Right cardiac atrium (tissue), 5 donors: ENCODE measurements around the gene TRIM15. TPM values are rescaled to one million over a fixed set of nuclear protein-coding genes. Genes with fewer than 3 reads are reported as not detected.

Experiments
- ATAC-seq, 2 donors: fragments of 200-7000 bp; cut with Tn5 transposase; one replicate each; pipeline versions ENCODE4 v1.8.0 to v1.9.1; 2020; ENCODE audit warnings: moderate library complexity in 2 of 2, mild to moderate bottlenecking in 1 of 2
- DNase-seq, 3 donors: peaks; one replicate each; pipeline ENCODE4 v3.0.0-alpha.2; 2020
- H3K27ac ChIP-seq: one replicate; pipeline ENCODE4 v1.5.1; 2013; ENCODE audit warnings: mild to moderate bottlenecking, low read length, control low read depth, moderate library complexity
- H3K27me3 ChIP-seq: one replicate; pipeline ENCODE4 v1.6.1; 2013; ENCODE audit not compliant: control insufficient read depth, insufficient read depth
- H3K4me1 ChIP-seq: one replicate; pipeline ENCODE4 v1.6.1; 2013; ENCODE audit warnings: low read length; ENCODE audit not compliant: control insufficient read depth, insufficient read depth
- H3K4me3 ChIP-seq: one replicate; pipeline ENCODE4 v1.5.1; 2013; ENCODE audit warnings: low read length, control low read depth
- H3K9me3 ChIP-seq: one replicate; pipeline ENCODE4 v1.6.1; 2013; ENCODE audit warnings: low read length; ENCODE audit not compliant: control insufficient read depth
- whole genome bisulfite sequencing: extraction: QIAGEN DNeasy Blood & Tissue Kit; methylation state at CpG from one replicate; pipeline ENCODE4 v1.1.7; 2013; 5-methylcytosine and 5-hydroxymethylcytosine counted together
- intact Hi-C, 4 donors: fragments of 100-400 bp; cut with DNase I; formaldehyde crosslinking; loops; one replicate each; pipeline versions ENCODE4 v1.11.0 to v1.14.0; 2022 to 2023
- polyA plus RNA-seq: library from polyadenylated mRNA; stranded (reverse); fragments of 200-250 nt; gene quantifications from one replicate; pipeline ENCODE4 v1.2.3, GENCODE V29; 2013
- total RNA-seq, 4 donors: library from RNA; stranded (reverse); fragmentation: NEBNext Ultra II Directional; extraction: Animal tissue kit (Norgen Biotek cat#: 25700); gene quantifications; one replicate each; pipeline ENCODE4 v1.2.1, GENCODE V29; 2021
- donor health status: healthy with polysubstance abuse.
- donor health status: DM: no; HTN: yes; CAD: no.
- donor health status: DM: no; HTN: no; CAD: no.
- donor health status: DM: no; HTN: yes; CAD: no; lungs with severe emphysema.
- donor health status: DM: yes; HTN: yes; CAD: no.

The TRIM15 gene
- total and polyA plus RNA-seq, 5 donors: not detected

GRCh38 chr6:30167101-30167500, 3.8 kb downstream of the TRIM15 start:
- no peaks in the 10 kb centered on the region for H3K4me1 ChIP-seq
- ATAC-seq: no peak
- H3K4me3 ChIP-seq: no peak overlapping the region
- H3K9me3 ChIP-seq: no peaks in the 10 kb centered on the region
- no peaks in the 10 kb centered on the region for H3K27me3 ChIP-seq
- H3K27ac ChIP-seq: no peak overlapping the region
- DNase-seq: no peak
- 57% methylated on average over 6 of the region's 6 CpGs for WGBS
- intact Hi-C loops: no loop called here

- intact Hi-C loops: no loop called here
- 43% methylated on average over 1 of the region's 1 CpG for WGBS
These were observed 5.4 kb downstream of the TRIM15 start for GRCh38 chr6:30168741-30169140.

GRCh38 chr6:30169658-30170614, 6.6 kb downstream of the TRIM15 start:
- no peaks in the 10 kb centered on the region for H3K4me1 ChIP-seq
- intact Hi-C loops: no loop called here
- peak; percentile 72 to 79 for ATAC-seq
- no peaks in the 10 kb centered on the region for H3K27me3 ChIP-seq
- no peak for DNase-seq
- WGBS: 25% methylated on average over 7 of the region's 7 CpGs
- no peaks in the 10 kb centered on the region for H3K9me3 ChIP-seq
- H3K27ac ChIP-seq: no peak overlapping the region
- no peak overlapping the region for H3K4me3 ChIP-seq

More at GRCh38 chr6:30168741-30169140, 5.4 kb downstream of the TRIM15 start:
- no peaks in the 10 kb centered on the region for H3K4me1 ChIP-seq
- H3K27ac ChIP-seq: no peak overlapping the region
- no peaks in the 10 kb centered on the region for H3K27me3 ChIP-seq
- ATAC-seq (no peak), DNase-seq (no peak)
- H3K9me3 ChIP-seq: no peaks in the 10 kb centered on the region
- H3K4me3 ChIP-seq: no peak overlapping the region

DNA sequence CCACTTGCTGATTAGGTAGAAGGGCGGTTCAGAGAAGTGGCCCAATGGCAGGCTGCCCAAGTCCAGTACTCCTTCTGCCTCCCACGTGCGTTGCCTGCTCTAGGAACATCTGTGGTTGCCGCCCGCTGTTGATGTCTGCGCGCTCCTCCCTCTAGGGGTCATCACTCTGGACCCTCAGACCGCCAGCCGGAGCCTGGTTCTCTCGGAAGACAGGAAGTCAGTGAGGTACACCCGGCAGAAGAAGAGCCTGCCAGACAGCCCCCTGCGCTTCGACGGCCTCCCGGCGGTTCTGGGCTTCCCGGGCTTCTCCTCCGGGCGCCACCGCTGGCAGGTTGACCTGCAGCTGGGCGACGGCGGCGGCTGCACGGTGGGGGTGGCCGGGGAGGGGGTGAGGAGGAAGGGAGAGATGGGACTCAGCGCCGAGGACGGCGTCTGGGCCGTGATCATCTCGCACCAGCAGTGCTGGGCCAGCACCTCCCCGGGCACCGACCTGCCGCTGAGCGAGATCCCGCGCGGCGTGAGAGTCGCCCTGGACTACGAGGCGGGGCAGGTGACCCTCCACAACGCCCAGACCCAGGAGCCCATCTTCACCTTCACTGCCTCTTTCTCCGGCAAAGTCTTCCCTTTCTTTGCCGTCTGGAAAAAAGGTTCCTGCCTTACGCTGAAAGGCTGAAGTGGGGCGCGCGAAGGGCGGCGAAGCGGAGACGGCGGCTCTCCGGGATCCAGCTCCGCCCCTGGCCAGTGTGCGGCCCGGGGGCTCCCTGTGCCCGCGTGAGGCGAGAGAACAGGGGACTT, 8.5 kb downstream of the TRIM15 start:
- Histone ChIP-seq H3K4me1 (no peaks in the 10 kb centered on the region), H3K27ac (no peak overlapping the region), H3K4me3 (no peak overlapping the region), H3K27me3 (no peaks in the 10 kb centered on the region), H3K9me3 (no peaks in the 10 kb centered on the region)
- WGBS: 4% methylated on average over 62 of the region's 62 CpGs
- ATAC-seq: peak; percentile 41 to 56
- intact Hi-C loops: no loop called here
- DNase-seq: no peak

- no peaks in the 10 kb centered on the region for H3K27me3 ChIP-seq
- no peak for DNase-seq
- no peak for ATAC-seq
- H3K4me3 ChIP-seq: no peak overlapping the region
- H3K27ac ChIP-seq: no peak overlapping the region
- no peaks in the 10 kb centered on the region for H3K9me3 ChIP-seq
- 86% methylated on average over 4 of the region's 4 CpGs for WGBS
- intact Hi-C loops: no loop called here
- H3K4me1 ChIP-seq: no peaks in the 10 kb centered on the region
These were observed 9.3 kb downstream of the TRIM15 start for GRCh38 chr6:30172681-30173080.

GRCh38 chr6:30175765-30176164, 12.4 kb downstream of the TRIM15 start:
- ATAC-seq: no peak
- Histone ChIP-seq H3K4me3 (no peak overlapping the region), H3K4me1 (no peaks in the 10 kb centered on the region), H3K27ac (no peak overlapping the region), H3K9me3 (no peaks in the 10 kb centered on the region), H3K27me3 (no peaks in the 10 kb centered on the region)
- intact Hi-C loops: no loop called here
- 82% methylated on average over 2 of the region's 2 CpGs for WGBS
- DNase-seq: no peak

- Histone ChIP-seq H3K27ac (no peak overlapping the region), H3K9me3 (no peaks in the 10 kb centered on the region), H3K4me3 (no peak overlapping the region), H3K4me1 (no peaks in the 10 kb centered on the region), H3K27me3 (no peaks in the 10 kb centered on the region)
- no peak for ATAC-seq
- 0% methylated on average over 1 of the region's 1 CpG for WGBS
- intact Hi-C loops: no loop called here
- no peak for DNase-seq
These were observed 15.5 kb downstream of the TRIM15 start for GRCh38 chr6:30178837-30179236.

DNA sequence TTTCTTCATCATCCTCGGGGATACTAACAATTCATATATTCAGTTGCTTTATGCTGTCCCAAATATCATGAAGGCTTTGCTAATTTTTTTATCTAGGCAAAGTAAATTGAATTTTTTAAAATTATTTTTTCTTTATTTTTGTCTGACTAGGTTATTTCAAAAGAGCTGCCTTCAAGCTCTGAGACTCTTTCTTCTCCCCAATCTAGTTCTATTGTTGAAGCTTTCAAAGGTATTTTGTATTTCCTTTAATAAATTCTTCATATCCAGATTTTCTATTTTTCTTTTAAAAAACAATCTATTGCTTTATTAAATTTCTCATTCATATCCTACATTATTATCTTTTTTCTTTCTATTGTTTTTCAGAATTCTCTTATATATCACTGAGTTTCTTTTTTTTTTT, 16.8 kb downstream of the TRIM15 start:
- DNase-seq: no peak
- 95% methylated on average over 1 of the region's 1 CpG for WGBS
- H3K27ac ChIP-seq: no peak overlapping the region
- H3K4me1 ChIP-seq: no peaks in the 10 kb centered on the region
- no peaks in the 10 kb centered on the region for H3K27me3 ChIP-seq
- H3K9me3 ChIP-seq: no peaks in the 10 kb centered on the region
- no peak overlapping the region for H3K4me3 ChIP-seq
- intact Hi-C loops: no loop called here
- no peak for ATAC-seq

DNA sequence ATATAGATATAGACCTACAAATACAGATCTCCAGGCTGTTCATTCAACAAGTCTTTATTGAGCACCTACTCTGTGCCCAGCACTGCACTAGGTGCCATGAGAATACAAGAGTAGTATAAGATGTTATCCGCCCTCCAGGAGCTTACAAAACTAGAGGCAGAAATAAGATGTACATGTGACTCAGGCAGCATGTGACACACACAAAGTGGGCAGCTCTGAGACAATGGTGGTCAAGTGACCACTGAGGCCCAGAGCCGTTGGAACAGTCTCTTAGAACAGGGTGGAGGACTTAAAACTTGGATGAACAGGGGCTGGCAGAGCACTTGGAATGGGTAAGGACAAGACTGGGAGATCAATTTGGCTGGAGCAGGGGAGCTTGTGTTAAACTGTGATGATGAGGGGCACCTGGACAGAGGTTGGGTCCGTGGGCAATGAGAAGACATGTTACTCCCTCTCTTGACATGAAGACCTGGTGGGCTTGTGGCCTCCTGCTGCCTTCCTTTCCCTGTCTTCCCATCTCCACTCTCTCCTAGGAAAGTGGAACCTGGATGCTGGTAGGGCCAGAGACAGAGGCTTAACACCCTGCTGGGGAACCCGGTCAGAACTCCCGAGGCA, 21.2 kb downstream of the TRIM15 start:
- 73% methylated on average over 5 of the region's 5 CpGs for WGBS
- intact Hi-C loops: no loop called here
- ATAC-seq: no peak

DNA sequence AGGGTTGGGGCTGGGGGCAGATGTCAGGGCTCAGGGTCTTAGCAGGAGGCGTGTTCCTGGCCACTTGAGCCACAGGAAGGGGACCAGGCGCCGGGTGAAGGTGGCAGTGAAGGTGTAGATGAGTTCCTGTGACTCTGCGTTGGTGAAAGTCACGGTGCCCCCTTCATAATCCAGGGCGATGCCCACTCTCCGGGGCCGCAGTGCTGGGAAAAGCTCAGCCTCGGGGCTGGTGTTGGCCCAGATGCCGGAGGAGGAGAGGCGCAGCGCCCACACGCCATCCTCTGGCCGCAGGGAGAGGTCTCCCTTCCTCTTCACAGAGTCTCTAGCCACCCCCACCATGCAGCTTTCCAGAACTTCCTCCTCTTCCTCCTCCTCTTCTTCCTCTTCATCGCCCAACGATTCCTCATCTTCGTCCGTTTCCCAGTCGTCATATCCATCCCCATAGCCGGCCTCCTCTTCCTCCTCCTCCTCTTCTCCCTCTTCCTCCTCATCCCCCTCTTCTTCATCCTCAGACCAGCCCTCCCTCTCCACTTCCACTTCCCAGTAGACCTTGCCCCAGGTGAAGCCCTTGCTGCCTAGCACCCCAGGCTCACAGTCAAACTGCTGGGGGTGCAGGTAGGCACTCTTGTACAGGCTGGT, 22.6 kb downstream of the TRIM15 start:
- intact Hi-C loops: no loop called here
- DNase-seq: no peak
- Histone ChIP-seq H3K27ac (no peak overlapping the region), H3K9me3 (no peaks in the 10 kb centered on the region), H3K27me3 (no peaks in the 10 kb centered on the region), H3K4me1 (no peaks in the 10 kb centered on the region), H3K4me3 (no peak overlapping the region)
- peak in 1 of 2 donors; percentile 27 for ATAC-seq
- 90% methylated on average over 20 of the region's 20 CpGs for WGBS

More for the DNA sequence above, 21.2 kb downstream of the TRIM15 start:
- Histone ChIP-seq H3K27me3 (no peaks in the 10 kb centered on the region), H3K9me3 (no peaks in the 10 kb centered on the region), H3K4me1 (no peaks in the 10 kb centered on the region), H3K4me3 (no peak overlapping the region), H3K27ac (no peak overlapping the region)
- no peak for DNase-seq
